ENCODE data around the gene EXOG. TPM values are rescaled to one million over a fixed set of nuclear protein-coding genes. Genes with fewer than 3 reads are reported as not detected.

Gene EXOG
- total RNA-seq, 2 donors from 2014 or later = 10.5 to 13.5 TPM

- H3K36me3 ChIP-seq (replicated peaks in 1 of 2; ENCODE audit: insufficient read depth in 1 of 2, low read depth in 2 of 2) = no peaks in the 10 kb centered on the region
- TF ChIP-seq POLR2A (IDR thresholded peaks at IDR 0.05) (no peak), CTCF (IDR thresholded peaks at IDR 0.05) (no peak)
- no peaks in the 10 kb centered on the region for H3K27me3 ChIP-seq
- 74 to 93% methylated on average over 1 of the region's 1 CpG for WGBS, 2 donors
- ATAC-seq (no peak), DNase-seq (no peak)
- H3K4me3 ChIP-seq = no peak overlapping the region
- H3K9me3 ChIP-seq = no peaks in the 10 kb centered on the region
- intact Hi-C loops (cut with DNase I) = no loop called here
- peaks cover 28% of the 10 kb centered on the region for H3K4me1 ChIP-seq
- no peak overlapping the region for H3K27ac ChIP-seq
Observed at GRCh38 chr3:38465588-38466154, 30.5 kb upstream of the EXOG start.

- peak; percentile 67 to 80 (median 76) for DNase-seq
- peak; percentile 77 for ATAC-seq
- 20 to 26% methylated on average over 1 of the region's 1 CpG for WGBS, 2 donors
- TF ChIP-seq CTCF (IDR thresholded peaks at IDR 0.05) (no peak), POLR2A (IDR thresholded peaks at IDR 0.05) (no peak)
- peak overlapping the region in 3 of 4 donors; percentile 45 to 47 (median 46) for H3K27ac ChIP-seq
- no peaks in the 10 kb centered on the region for H3K27me3 ChIP-seq
- no peak overlapping the region for H3K4me3 ChIP-seq
- H3K4me1 ChIP-seq = peaks cover 44% of the 10 kb centered on the region
- no peaks in the 10 kb centered on the region for H3K36me3 ChIP-seq (replicated peaks in 1 of 2; ENCODE audit: insufficient read depth in 1 of 2, low read depth in 2 of 2)
- H3K9me3 ChIP-seq = no peaks in the 10 kb centered on the region
- intact Hi-C loops (cut with DNase I) = no loop called here
Observed at GRCh38 chr3:38468765-38469164, 27.4 kb upstream of the EXOG start.

GRCh38 chr3:38469852-38470251 lies 26.3 kb upstream of the EXOG start:
- WGBS, 2 donors = 65 to 74% methylated on average over 1 of the region's 1 CpG
- H3K27ac ChIP-seq = peak overlapping the region in 1 of 4 donors; percentile 46
- TF ChIP-seq POLR2A (IDR thresholded peaks at IDR 0.05) = no peak
- TF ChIP-seq CTCF (IDR thresholded peaks at IDR 0.05) = no peak
- no peak overlapping the region for H3K4me3 ChIP-seq
- H3K4me1 ChIP-seq = peaks cover 44% of the 10 kb centered on the region
- intact Hi-C loops (cut with DNase I) = no loop called here
- no peaks in the 10 kb centered on the region for H3K36me3 ChIP-seq (replicated peaks in 1 of 2; ENCODE audit: insufficient read depth in 1 of 2, low read depth in 2 of 2)
- DNase-seq = no peak
- no peaks in the 10 kb centered on the region for H3K9me3 ChIP-seq
- ATAC-seq = no peak
- H3K27me3 ChIP-seq = no peaks in the 10 kb centered on the region

GRCh38 chr3:38471260-38471857 lies 24.8 kb upstream of the EXOG start:
- H3K9me3 ChIP-seq = no peaks in the 10 kb centered on the region
- WGBS, 2 donors = 20 to 45% methylated on average over 3 of the region's 3 CpGs
- DNase-seq (peak in 2 of 4 donors; percentile 28 to 45), ATAC-seq (peak; percentile 47)
- H3K27ac ChIP-seq = no peak overlapping the region
- H3K4me3 ChIP-seq = no peak overlapping the region
- peaks cover 44% of the 10 kb centered on the region for H3K4me1 ChIP-seq
- TF ChIP-seq CTCF (IDR thresholded peaks at IDR 0.05) (no peak), POLR2A (IDR thresholded peaks at IDR 0.05) (no peak)
- no peaks in the 10 kb centered on the region for H3K36me3 ChIP-seq (replicated peaks in 1 of 2; ENCODE audit: insufficient read depth in 1 of 2, low read depth in 2 of 2)
- H3K27me3 ChIP-seq = no peaks in the 10 kb centered on the region
- intact Hi-C loops (cut with DNase I) = no loop called here

- DNase-seq (no peak), ATAC-seq (no peak)
- H3K36me3 ChIP-seq (replicated peaks in 1 of 2; ENCODE audit: insufficient read depth in 1 of 2, low read depth in 2 of 2) = no peaks in the 10 kb centered on the region
- H3K4me3 ChIP-seq = no peak overlapping the region
- H3K9me3 ChIP-seq = no peaks in the 10 kb centered on the region
- intact Hi-C loops (cut with DNase I) = no loop called here
- no peak for TF ChIP-seq CTCF (IDR thresholded peaks at IDR 0.05)
- TF ChIP-seq POLR2A (IDR thresholded peaks at IDR 0.05) = no peak
- H3K4me1 ChIP-seq = peaks cover 44% of the 10 kb centered on the region
- no peak overlapping the region for H3K27ac ChIP-seq
- H3K27me3 ChIP-seq = no peaks in the 10 kb centered on the region
- 92% methylated on average over 1 of the region's 1 CpG; no CpG with 5 or more reads in 1 of the 2 donors for WGBS, 2 donors
Observed at GRCh38 chr3:38472342-38472741, 23.8 kb upstream of the EXOG start.
